Astrocyte (in vitro differentiated cells and primary cell): ENCODE results near the gene GJC3.
"Not testable (repeated sequence)": the region's sequence is repeated elsewhere in the genome, so short reads cannot be mapped to it uniquely, and the experiment has no call there.

Source experiments
- EZH2 ChIP-seq: IDR thresholded peaks from 2 replicates; pipeline ENCODE4 v1.6.1; 2012; ENCODE audit warnings: mild to moderate bottlenecking, low read length, inconsistent platforms; ENCODE audit not compliant: insufficient read depth
- TF ChIP-seq, protein P1 (sequence below): IDR thresholded peaks from 2 replicates; pipeline ENCODE4 v1.5.1; 2011; ENCODE audit warnings: low read depth, mild to moderate bottlenecking, inconsistent platforms, low read length, moderate library complexity; ENCODE audit not compliant: insufficient read depth

DNA sequence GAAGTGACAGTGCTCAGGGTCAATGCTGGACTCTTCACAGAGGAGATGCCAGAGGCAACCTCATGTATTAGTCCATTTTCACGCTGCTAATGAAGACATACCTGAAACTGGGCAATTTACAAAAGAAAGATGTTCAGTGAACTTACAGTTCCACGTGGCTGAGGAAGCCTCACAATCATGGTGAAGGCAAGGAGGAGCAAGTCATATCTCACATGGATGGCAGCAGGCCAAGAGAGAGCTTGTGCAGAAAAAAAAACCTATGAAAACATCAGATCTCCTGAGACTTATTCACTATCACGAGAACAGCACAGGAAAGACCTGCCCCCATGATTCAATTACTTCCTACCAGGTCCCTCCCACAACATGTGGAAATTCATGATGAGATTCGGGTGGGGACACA lies 5.6 kb upstream of the GJC3 start:
- TF ChIP-seq, protein P1, sequence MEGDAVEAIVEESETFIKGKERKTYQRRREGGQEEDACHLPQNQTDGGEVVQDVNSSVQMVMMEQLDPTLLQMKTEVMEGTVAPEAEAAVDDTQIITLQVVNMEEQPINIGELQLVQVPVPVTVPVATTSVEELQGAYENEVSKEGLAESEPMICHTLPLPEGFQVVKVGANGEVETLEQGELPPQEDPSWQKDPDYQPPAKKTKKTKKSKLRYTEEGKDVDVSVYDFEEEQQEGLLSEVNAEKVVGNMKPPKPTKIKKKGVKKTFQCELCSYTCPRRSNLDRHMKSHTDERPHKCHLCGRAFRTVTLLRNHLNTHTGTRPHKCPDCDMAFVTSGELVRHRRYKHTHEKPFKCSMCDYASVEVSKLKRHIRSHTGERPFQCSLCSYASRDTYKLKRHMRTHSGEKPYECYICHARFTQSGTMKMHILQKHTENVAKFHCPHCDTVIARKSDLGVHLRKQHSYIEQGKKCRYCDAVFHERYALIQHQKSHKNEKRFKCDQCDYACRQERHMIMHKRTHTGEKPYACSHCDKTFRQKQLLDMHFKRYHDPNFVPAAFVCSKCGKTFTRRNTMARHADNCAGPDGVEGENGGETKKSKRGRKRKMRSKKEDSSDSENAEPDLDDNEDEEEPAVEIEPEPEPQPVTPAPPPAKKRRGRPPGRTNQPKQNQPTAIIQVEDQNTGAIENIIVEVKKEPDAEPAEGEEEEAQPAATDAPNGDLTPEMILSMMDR, result not testable (repeated sequence)
- TF ChIP-seq EZH2, result not testable (repeated sequence)
